NB4 (cell line): ENCODE measurements around the gene WDFY4.

ENCODE experiments used
- DNase-seq: peaks from one replicate; pipeline ENCODE4 v3.0.0; 2010; ENCODE audit warnings: low read depth
- H3K4me3 ChIP-seq: one replicate; pipeline ENCODE4 v1.5.1; 2011; ENCODE audit warnings: mild to moderate bottlenecking, low read depth, low read length, moderate library complexity
- CTCF ChIP-seq: IDR thresholded peaks from one replicate; pipeline ENCODE4 v1.5.1; 2012; ENCODE audit warnings: low read depth, low read length
- MAX ChIP-seq: IDR thresholded peaks from 2 replicates; pipeline ENCODE4 v1.6.1; 2011; ENCODE audit warnings: low read depth, low read length
- MYC ChIP-seq: IDR thresholded peaks from 2 replicates; pipeline ENCODE4 v1.6.1; 2011; ENCODE audit warnings: low read depth, low read length
- POLR2A ChIP-seq: IDR thresholded peaks from 2 replicates; pipeline ENCODE4 v1.6.1; 2011; ENCODE audit warnings: mild to moderate bottlenecking; ENCODE audit not compliant: insufficient read length; ENCODE audit errors: extremely low read depth

WDFY4 gene

GRCh38 chr10:48670978-48671913 is 13.4 kb upstream of the WDFY4 start:
- TF ChIP-seq CTCF (no peak), POLR2A (no peak), MAX (no peak), MYC (no peak)
- no peak for DNase-seq
- H3K4me3 ChIP-seq, result no peak overlapping the region

GRCh38 chr10:48671914-48672595 is 12.6 kb upstream of the WDFY4 start:
- no peak for DNase-seq

GRCh38 chr10:48672596-48673265 is 11.9 kb upstream of the WDFY4 start:
- TF ChIP-seq POLR2A, result no peak
- TF ChIP-seq MYC, result no peak
- TF ChIP-seq CTCF, result no peak
- TF ChIP-seq MAX, result no peak
- DNase-seq, result no peak
- H3K4me3 ChIP-seq, result no peak overlapping the region

More at GRCh38 chr10:48671914-48672595, 12.6 kb upstream of the WDFY4 start:
- no peak for TF ChIP-seq MAX
- TF ChIP-seq MYC, result no peak
- TF ChIP-seq POLR2A, result no peak
- TF ChIP-seq CTCF, result no peak
- no peak overlapping the region for H3K4me3 ChIP-seq

- no peak overlapping the region for H3K4me3 ChIP-seq
- no peak for DNase-seq
Observed at GRCh38 chr10:48677625-48678024, 7.0 kb upstream of the WDFY4 start.

More at GRCh38 chr10:48677625-48678024, 7.0 kb upstream of the WDFY4 start:
- TF ChIP-seq MAX (no peak), CTCF (no peak), POLR2A (no peak), MYC (no peak)
